Measurements from ENCODE around the gene FAXDC2.
"Not testable (repeated sequence)": the region's sequence is repeated elsewhere in the genome, so short reads cannot be mapped to it uniquely, and the experiment has no call there.

The FAXDC2 gene

GRCh38 chr5:154860765-154861164, 10.4 kb upstream of the FAXDC2 start:
- no peak for DNase-seq

DNA sequence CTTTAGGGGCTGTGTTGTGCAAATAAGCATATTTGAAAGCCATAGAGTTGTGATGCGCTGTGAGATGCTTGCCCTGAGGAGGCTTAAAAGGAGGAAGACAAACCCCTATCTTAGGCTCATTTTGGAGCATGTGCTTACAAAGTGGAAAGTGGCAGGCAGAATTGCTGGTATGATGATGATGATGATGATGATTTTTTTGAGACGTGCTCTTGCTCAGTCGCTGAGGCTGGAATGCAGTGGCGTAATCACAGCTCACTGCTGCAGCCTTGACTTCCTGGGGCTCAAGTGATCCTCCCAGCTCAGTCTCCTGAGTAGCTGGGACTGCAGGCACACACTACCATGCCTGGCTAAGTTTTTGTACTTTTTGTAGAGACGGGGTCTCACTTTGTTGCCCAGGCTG, 9.7 kb upstream of the FAXDC2 start:
- no peak for DNase-seq

- no peak for DNase-seq
Observed at GRCh38 chr5:154858972-154859871, 8.8 kb upstream of the FAXDC2 start.

DNA sequence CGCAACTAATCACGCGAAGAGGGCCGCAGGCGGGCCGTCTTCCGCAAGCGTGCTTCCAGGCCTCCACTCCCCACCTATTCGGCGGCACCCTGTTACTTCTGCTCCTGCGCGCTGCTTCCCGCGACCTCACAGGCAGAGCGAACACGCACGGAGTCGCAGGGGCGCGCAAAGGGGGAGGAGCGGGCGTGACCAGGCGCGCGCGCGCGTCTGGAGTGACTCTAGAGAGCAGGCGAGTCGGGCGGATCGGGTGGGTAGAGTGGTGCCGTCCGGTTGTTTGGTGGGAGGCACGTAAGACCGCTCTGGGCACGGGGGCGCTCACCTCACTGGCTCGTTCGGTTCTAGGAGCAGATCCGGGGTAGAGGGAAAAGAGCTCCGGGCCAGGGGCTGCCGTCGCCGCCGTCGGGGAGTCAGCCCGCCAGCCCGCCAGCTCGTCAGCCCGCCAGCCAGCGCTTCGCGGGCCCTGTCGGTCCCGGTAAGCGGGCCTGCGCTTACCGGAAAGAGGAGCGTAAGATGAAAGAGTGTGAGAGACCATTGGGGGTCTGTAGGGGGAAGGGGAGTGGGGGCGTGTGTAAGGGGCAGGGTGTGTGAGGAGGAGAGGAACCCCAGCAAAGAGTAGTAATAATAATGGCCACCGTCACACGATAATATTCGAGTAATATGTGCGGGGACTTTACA, 8.0 kb upstream of the FAXDC2 start, which contains the start of gene CNOT8:
Gene CNOT8, plus strand, starts transcription at position 331 of the 675 bp plus-strand sequence. CDS start 4,652 bp downstream, outside the sequence.
- peak; percentile 99 for DNase-seq

GRCh38 chr5:154857530-154858296, 7.3 kb upstream of the FAXDC2 start:
- peak; percentile 91 for DNase-seq

DNA sequence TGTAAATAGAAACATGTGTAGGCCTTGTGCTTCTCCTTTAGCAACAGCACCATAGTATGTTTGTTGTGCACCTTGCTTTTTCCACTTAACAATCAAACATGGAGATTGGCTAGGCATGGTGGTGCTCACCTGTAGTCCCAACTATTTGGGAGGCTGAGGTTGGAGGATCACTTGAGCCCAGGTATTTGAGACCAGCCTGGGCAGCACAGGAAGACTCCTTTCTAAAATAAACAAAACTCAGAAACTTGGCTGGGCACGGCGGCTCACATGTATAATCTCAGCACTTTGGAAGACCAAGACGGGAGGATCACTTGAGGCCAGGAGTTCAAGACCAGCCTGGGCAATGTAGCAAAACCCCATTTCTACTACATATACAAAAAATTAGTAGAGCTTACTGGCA, 948 bp upstream of the FAXDC2 start:
- DNase-seq: no peak

- DNase-seq: no peak
Observed at GRCh38 chr5:154849791-154850201, 607 bp downstream of the FAXDC2 start.

DNA sequence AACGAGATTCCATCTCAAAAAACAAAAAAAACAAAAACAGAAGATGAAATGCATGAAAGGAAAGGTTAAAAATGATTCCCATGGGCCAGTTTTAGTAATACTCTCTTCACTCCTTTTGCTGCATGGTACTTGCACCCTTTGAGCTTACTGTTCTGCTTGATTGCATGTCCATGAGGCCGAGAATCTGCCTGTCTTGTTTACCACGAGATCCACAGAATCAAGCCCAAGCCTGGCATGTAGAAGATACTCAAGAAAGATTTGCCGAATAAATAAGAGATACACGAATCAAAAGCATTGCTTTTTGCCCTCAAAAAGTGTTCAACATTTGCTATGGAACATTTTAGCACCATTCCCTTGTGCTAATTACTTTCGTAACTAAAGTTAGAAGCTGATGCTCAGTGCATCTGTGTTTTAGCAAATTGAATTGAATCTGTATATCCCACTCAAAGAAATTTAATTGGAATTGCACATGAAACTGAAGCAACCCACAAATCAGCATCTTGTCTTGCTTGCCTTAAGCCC, 1.1 kb downstream of the FAXDC2 start:
- no peak for DNase-seq

GRCh38 chr5:154844809-154845208, 5.6 kb downstream of the FAXDC2 start:
- DNase-seq: no peak

GRCh38 chr5:154842689-154843530, 7.5 kb downstream of the FAXDC2 start:
- DNase-seq: no peak

- DNase-seq: no peak
Observed at GRCh38 chr5:154841273-154841661, 9.1 kb downstream of the FAXDC2 start.

DNA sequence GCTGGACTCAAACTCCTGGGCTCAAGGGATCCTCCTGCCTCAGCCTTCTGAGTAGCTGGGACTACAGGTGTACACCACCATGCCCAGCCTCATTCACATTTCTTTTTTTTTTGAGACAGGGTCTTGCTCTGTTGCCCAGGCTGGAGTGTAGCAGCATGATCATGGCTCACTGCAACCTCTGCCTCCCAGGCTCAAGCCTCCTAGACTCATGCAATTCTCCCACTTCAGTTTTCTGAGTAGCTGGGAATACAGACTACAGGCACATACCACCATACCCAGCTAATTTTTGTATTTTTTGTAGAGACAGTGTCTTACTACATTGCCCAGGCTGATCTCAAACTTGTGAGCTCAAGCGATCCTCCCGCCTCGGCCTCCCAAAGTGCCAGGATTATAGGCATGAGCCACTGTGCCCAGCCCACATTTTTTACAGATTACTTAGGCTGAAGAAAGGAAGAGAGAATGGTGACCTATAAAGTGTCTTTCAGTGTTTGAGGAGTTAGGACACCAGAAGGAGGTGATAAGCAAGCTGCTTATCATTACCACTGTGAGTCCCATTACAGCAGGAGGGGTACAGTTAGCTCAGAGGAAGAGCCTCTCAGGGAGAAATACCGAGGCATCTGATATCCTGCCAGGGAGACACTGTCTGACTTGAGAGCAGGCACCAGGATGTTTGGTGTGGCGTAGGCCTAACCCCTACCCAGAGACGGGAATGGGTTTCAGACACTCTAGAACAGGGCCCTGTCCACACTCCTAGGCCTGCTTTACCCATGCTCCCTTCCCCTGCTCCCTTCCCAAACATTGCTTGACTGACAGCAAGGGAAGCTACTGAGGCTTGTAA, 9.7 kb downstream of the FAXDC2 start:
- no peak for DNase-seq

DNA sequence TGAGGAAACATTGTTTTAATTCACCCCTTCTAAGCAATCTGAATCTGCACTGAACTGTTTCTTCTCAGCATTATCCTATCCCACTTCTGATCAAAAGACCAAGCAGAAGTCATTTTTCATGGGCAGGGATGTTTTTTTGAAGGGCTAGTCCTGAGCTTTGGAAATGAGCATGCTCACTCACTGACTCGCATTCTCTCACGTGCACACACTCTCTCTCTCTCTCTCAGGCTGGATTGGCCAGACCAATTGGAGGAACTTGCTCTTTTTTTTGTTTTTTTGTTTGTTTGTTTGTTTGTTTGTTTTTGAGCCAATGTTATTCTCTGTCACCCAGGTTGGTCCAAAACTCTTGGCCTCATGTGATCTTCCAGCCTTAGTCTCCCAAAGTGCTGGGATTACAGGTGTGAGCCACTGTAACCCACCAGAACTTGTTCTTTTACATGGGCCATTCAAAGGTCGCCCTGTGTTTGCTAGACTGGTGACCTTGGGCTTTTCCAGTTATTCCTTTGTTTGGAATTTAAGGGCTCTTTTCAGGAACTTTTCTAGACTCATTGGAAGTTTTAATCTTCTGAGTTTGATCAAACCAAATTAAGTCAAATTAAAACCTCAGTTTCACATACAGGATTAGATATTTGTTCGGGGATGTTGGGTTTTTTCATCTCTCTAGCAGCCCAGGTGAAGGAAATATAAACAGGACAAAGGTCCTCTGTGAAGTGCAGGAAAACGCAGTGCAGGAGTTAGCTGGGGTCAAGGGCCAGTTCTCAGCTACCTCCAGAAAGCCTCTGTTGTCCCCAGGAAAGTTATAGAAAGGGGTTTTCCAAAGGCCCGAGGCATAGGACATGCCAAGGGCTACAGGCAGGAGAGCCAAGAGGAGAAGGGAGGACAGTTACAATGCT, 13.1 kb downstream of the FAXDC2 start:
- no peak for DNase-seq

DNA sequence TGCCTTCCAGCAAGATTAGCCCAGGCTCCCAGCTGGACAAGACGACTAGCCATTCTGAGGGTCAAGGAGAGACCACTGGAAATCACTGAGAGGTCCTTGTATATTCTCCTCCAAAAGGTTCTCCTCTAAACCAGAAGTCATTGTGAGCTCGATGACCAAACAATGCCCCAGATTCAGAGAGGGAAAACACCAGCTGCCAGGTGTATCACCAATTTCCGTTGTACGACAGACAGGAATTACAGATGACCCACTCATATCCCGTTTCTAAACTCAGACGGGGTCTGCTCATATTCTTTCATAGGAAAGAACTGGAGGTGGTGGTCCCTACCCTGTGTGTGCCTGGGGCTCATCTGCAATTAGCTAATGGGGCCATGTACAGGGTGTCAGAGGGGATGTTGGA, 14.2 kb downstream of the FAXDC2 start:
- DNase-seq: no peak

GRCh38 chr5:154835701-154836052, 14.7 kb downstream of the FAXDC2 start:
- not testable (repeated sequence) for DNase-seq

GRCh38 chr5:154834053-154834452, 16.4 kb downstream of the FAXDC2 start:
- no peak for DNase-seq

DNA sequence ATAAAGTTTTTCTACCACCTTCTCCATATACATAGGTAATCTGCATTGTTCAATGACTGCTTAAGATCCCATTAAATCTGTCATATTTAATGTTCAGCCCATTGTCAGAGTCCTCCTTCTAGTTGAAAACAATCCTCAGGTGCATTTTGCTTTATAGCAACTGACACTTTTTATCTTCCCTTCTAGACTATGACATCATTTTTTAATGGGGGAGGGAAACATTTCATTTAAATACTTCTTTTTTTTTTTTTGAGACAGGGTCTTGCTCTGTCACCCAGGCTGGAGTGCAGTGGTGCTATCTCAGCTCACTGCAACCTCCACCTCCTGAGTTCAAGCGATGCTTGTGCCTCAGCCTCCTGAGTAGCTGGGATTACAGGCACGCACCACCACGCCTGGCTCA, 17.6 kb downstream of the FAXDC2 start:
- not testable (repeated sequence) for DNase-seq

DNA sequence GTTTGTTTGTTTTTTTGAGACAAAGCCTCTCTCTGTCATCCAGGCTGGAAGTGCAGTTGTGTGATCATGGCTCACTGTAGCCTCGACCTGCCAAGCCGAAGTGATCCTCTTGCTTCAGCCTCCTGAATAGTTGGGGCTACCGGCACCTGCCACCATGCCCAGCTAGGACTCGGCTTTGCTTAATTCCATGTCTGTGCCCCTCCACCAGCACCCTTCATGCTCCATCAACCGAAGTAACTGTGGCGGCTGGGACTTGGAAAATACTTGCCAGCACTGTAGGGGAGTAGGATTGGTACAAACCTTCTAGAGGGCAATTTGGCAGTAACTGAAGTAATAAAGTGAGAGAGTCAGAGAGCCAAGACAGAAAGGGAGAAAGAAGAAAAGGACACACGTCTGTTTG, 19.0 kb downstream of the FAXDC2 start:
- DNase-seq: no peak

DNA sequence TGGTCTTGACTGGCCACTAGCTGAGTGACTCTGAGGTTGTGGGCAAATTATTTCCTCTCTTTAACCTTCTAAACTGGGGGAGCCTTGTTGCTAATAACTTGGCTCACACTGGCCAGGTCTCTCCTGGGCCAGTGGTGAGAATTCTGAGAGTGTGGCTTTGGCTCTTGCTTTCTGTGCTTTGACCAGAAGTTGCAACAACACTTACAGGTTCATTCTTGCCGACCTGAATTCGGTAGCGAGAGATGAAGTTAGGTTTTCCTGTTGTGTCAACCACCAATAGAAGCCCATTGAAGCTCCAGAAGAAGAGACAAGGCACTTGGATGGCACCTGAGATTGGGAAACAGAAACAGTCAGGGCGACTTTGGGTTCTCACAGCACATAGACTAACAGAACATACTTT, 19.8 kb downstream of the FAXDC2 start:
- no peak for DNase-seq

DNA sequence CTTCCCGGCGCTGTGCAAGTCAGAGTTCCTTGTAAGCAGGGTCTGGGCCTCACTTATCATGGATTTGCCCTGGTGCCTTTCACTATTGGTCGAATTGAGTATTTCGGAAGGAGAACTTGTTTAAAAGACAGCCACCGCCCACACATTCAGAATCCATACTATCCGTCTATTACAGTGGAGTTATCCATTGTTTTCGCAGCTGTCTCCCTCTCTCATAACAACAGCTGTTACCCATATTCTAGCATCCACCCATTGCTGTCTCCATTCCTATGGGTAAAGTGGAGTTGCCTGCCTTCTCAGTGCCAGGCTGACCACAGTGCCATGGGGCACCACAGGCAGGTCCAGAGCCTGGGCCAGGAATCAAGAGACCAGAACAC, 20.2 kb downstream of the FAXDC2 start:
- DNase-seq: no peak
